HepG2 (cell line): Measurements from ENCODE around the gene ST6GALNAC2. TPM values are rescaled to one million over a fixed set of nuclear protein-coding genes. Genes with fewer than 3 reads are reported as not detected.

ENCODE experiments used
- CEBPB ChIP-seq: IDR thresholded peaks from 2 replicates; pipeline ENCODE4 v1.6.1; 2011; ENCODE audit warnings: low read depth, low read length, improper control_type of control experiment, borderline replicate concordance
- GLI4 ChIP-seq: sonication (generic); formaldehyde crosslinking; IDR thresholded peaks from 2 replicates; pipeline ENCODE4 v1.5.1; 2020; ENCODE audit warnings: missing genetic modification reagents, mild to moderate bottlenecking, moderate library complexity, borderline replicate concordance
- HMGA1 ChIP-seq: sonication (generic); formaldehyde crosslinking; conservative IDR thresholded peaks from 2 replicates; pipeline ENCODE4 v1.4.0; 2020; ENCODE audit warnings: missing genetic modification reagents
- MYC ChIP-seq: sonication (generic); formaldehyde crosslinking; IDR thresholded peaks from 2 replicates; pipeline ENCODE4 v1.9.0; 2021; ENCODE audit warnings: missing genetic modification reagents, borderline replicate concordance
- NFYB ChIP-seq: sonication (generic); formaldehyde crosslinking; IDR thresholded peaks from 2 replicates; pipeline ENCODE4 v1.4.0; 2020; ENCODE audit warnings: missing genetic modification reagents
- NR0B2 ChIP-seq: sonication (generic); formaldehyde crosslinking; IDR thresholded peaks from 2 replicates; pipeline ENCODE4 v1.4.0; 2020; ENCODE audit warnings: mild to moderate bottlenecking, missing genetic modification reagents
- POLR2A ChIP-seq, 2 experiments: IDR thresholded peaks; 2 replicates each; pipeline ENCODE4 v1.6.1; 2011; ENCODE audit warnings: low read depth in 2 of 2, low read length in 2 of 2, mild to moderate bottlenecking in 1 of 2, moderate library complexity in 1 of 2; ENCODE audit not compliant: insufficient read depth in 1 of 2
- RFXAP ChIP-seq: sonication (generic); formaldehyde crosslinking; IDR thresholded peaks from 2 replicates; pipeline ENCODE4 v1.4.0; 2020; ENCODE audit warnings: missing genetic modification reagents, borderline replicate concordance
- SCMH1 ChIP-seq: sonication (generic); formaldehyde crosslinking; IDR thresholded peaks from 2 replicates; pipeline ENCODE4 v1.9.0; 2021; ENCODE audit warnings: missing genetic modification reagents, mild to moderate bottlenecking, borderline replicate concordance
- TFE3 ChIP-seq: IDR thresholded peaks from 2 replicates; pipeline ENCODE4 v1.6.1; 2016
- TOE1 ChIP-seq: sonication (generic); formaldehyde crosslinking; IDR thresholded peaks from 2 replicates; pipeline ENCODE4 v1.4.0; 2020; ENCODE audit warnings: mild to moderate bottlenecking, missing genetic modification reagents
- YEATS2 ChIP-seq: sonication (generic); formaldehyde crosslinking; IDR thresholded peaks from 2 replicates; pipeline ENCODE4 v1.4.0; 2020; ENCODE audit warnings: missing genetic modification reagents, borderline replicate concordance
- ZBTB10 ChIP-seq: sonication (generic); formaldehyde crosslinking; IDR thresholded peaks from 2 replicates; pipeline ENCODE4 v1.4.0; 2020; ENCODE audit warnings: missing genetic modification reagents, borderline replicate concordance
- ZBTB7A ChIP-seq: sonication (generic); formaldehyde crosslinking; IDR thresholded peaks from 2 replicates; pipeline ENCODE4 v1.8.0; 2022; ENCODE audit warnings: mild to moderate bottlenecking, missing genetic modification reagents
- ZNF274 ChIP-seq: sonication (generic); formaldehyde crosslinking; IDR thresholded peaks from 2 replicates; pipeline ENCODE4 v1.5.1; 2020; ENCODE audit warnings: mild to moderate bottlenecking, missing genetic modification reagents
- ZNF292 ChIP-seq: sonication (generic); formaldehyde crosslinking; IDR thresholded peaks from 2 replicates; pipeline ENCODE4 v1.8.1; 2022; ENCODE audit warnings: mild to moderate bottlenecking, low read depth, missing genetic modification reagents, borderline replicate concordance
- ZNF382 ChIP-seq: sonication (generic); formaldehyde crosslinking; IDR thresholded peaks from 2 replicates; pipeline ENCODE4 v1.5.0; 2020; ENCODE audit warnings: missing genetic modification reagents, mild to moderate bottlenecking, borderline replicate concordance
- ZNF530 ChIP-seq: sonication (generic); formaldehyde crosslinking; IDR thresholded peaks from 2 replicates; pipeline ENCODE4 v1.5.0; 2020; ENCODE audit warnings: low read depth, mild to moderate bottlenecking, missing genetic modification reagents
- ZNF878 ChIP-seq: sonication (generic); formaldehyde crosslinking; IDR thresholded peaks from 2 replicates; pipeline ENCODE4 v1.8.1; 2023; ENCODE audit warnings: mild to moderate bottlenecking, missing genetic modification reagents, moderate library complexity
- polyA plus RNA-seq, 8 experiments: library from polyadenylated mRNA; depleted of rRNA in 3 of 8; stranded (reverse) in 7 of 8; unstranded in 1 of 8; fragments of >200 nt; fragmentation: Illumina TruSeq in 4 of 8; extraction: Trizol in 4 of 8; gene quantifications; 2 replicates each; pipeline versions ENCODE4 v1.2.1 to v1.2.3, GENCODE V29; 2011 to 2016; ENCODE audit warnings: low read depth in 4 of 8, missing spikeins in 1 of 8, mixed read lengths in 1 of 8; ENCODE audit not compliant: insufficient read depth in 1 of 8
- total RNA-seq, 5 experiments: library from RNA; depleted of rRNA; stranded (reverse); fragments of >200 nt; fragmentation: Illumina TruSeq; extraction: Trizol; gene quantifications; 2 replicates each; pipeline ENCODE4 v1.2.3, GENCODE V29; 2016; ENCODE audit warnings: low read depth in 1 of 5
- TF ChIP-seq, protein P1 (sequence below): sonication (generic); formaldehyde crosslinking; IDR thresholded peaks from 2 replicates; pipeline ENCODE4 v1.9.0; 2021; ENCODE audit warnings: missing genetic modification reagents, borderline replicate concordance
- TF ChIP-seq, protein P2 (sequence below): sonication (generic); formaldehyde crosslinking; IDR thresholded peaks from 2 replicates; pipeline ENCODE4 v1.4.0; 2020; ENCODE audit warnings: missing genetic modification reagents, mild to moderate bottlenecking, borderline replicate concordance

Gene ST6GALNAC2
- total and polyA plus RNA-seq, 2 of the 13 experiments (the other 11 are each of a cell fraction or from before 2014, with no cell fraction given), result 0.12 to 0.49 TPM

DNA sequence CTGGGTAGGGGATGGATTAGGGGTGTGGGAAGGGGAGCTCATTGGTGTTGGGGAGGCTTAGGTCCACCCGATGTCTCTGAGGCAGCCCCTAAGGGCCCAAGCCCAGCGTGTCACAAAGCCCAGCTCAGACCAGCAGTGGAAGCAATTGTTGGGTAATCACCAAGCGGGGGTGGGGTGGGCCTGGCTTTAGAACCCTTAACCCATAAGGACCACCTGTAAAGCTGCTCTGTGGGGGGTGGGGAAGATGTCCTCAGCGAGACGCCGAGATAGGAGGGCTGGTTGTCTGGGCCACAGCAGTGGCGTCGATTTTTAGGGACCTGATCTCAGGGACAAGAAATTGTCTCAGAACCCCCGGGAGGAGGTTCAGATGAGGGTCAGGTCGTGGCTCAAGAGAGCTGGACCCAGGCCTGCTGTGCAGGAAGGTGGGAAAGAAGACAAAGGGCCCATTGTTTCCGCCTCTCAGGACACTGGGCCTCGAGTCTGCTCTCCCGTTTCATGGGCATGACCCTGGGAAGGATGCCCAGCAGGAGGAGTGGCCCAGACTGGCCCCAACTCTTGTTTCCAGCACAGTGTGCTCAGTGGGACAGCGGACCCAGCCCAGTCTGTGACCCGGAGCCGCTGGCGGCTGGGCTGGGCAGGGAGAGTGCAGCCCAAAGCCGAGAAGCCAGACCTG is 15.9 kb downstream of the ST6GALNAC2 start (continued):
- TF ChIP-seq NR0B2 (CRISPR knock-in tag) (0 out of 2 replicates have a peak, but pooled peaks have one; percentile 26), HMGA1 (CRISPR knock-in tag) (no peak), YEATS2 (CRISPR knock-in tag) (no peak), MYC (peak; percentile 75; the same call in 1 of the 2 replicates), NFYB (CRISPR knock-in tag) (no peak), ZNF530 (CRISPR knock-in tag) (no peak), ZNF292 (CRISPR knock-in tag) (no peak), TOE1 (CRISPR knock-in tag) (no peak), ZBTB10 (peak; percentile 57; the same call in 1 of the 2 replicates), POLR2A (IDR thresholded peaks at IDR 0.05; ENCODE audit: insufficient read depth in 1 of 2, low read depth in 2 of 2, low read length in 2 of 2) (no peak; a peak in 1 of 4 replicates), ZNF382 (no peak), TFE3 (peak; percentile 56), CEBPB (peak; percentile 74; the same call in 1 of the 2 replicates), ZNF274 (peak; percentile 37; the same call in 1 of the 2 replicates), SCMH1 (CRISPR knock-in tag) (no peak), GLI4 (CRISPR knock-in tag) (no peak), ZBTB7A (CRISPR knock-in tag) (peak; percentile 41; the same call in 1 of the 2 replicates), RFXAP (CRISPR knock-in tag) (no peak), ZNF878 (CRISPR knock-in tag) (no peak)
- TF ChIP-seq, protein P1, sequence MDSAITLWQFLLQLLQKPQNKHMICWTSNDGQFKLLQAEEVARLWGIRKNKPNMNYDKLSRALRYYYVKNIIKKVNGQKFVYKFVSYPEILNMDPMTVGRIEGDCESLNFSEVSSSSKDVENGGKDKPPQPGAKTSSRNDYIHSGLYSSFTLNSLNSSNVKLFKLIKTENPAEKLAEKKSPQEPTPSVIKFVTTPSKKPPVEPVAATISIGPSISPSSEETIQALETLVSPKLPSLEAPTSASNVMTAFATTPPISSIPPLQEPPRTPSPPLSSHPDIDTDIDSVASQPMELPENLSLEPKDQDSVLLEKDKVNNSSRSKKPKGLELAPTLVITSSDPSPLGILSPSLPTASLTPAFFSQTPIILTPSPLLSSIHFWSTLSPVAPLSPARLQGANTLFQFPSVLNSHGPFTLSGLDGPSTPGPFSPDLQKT (CRISPR knock-in tag), result no peak
- TF ChIP-seq, protein P2, sequence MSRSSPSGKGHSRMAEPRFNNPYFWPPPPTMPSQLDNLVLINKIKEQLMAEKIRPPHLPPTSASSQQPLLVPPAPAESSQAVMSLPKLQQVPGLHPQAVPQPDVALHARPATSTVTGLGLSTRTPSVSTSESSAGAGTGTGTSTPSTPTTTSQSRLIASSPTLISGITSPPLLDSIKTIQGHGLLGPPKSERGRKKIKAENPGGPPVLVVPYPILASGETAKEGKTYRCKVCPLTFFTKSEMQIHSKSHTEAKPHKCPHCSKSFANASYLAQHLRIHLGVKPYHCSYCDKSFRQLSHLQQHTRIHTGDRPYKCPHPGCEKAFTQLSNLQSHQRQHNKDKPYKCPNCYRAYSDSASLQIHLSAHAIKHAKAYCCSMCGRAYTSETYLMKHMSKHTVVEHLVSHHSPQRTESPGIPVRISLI (CRISPR knock-in tag), result no peak
